Right hindlimb (tissue), 1 donor: ENCODE data around the gene CHAT.
A peak's percentile ranks its signal among the peaks of the same experiment; 100 is the strongest.

ENCODE experiments used
- DNase-seq: peaks from one replicate; pipeline ENCODE4 v3.0.0-alpha.2; 2018

The CHAT gene

DNA sequence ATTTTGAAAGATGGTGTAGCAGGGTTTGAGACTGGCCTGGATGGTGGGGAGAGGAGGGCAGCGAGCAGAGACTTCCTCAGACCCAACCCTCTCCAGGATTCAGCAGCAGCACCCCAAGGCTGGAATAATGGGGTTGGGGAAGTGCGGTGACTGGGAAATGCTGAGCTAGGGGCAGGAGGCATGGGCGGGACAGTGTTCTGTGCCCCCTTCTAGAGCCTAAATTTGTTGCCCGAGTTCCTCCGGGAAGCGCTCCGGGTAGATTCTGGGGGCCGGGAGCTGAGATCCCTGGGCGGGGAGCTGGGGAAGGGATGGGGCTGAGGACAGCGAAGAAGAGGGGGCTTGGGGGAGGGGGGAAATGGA lies at the start of gene CHAT:
CHAT (plus strand) TSS at position 156 of the 360 bp plus-strand sequence; CDS start at position 309, 153 bp downstream.
- DNase-seq: no peak

DNA sequence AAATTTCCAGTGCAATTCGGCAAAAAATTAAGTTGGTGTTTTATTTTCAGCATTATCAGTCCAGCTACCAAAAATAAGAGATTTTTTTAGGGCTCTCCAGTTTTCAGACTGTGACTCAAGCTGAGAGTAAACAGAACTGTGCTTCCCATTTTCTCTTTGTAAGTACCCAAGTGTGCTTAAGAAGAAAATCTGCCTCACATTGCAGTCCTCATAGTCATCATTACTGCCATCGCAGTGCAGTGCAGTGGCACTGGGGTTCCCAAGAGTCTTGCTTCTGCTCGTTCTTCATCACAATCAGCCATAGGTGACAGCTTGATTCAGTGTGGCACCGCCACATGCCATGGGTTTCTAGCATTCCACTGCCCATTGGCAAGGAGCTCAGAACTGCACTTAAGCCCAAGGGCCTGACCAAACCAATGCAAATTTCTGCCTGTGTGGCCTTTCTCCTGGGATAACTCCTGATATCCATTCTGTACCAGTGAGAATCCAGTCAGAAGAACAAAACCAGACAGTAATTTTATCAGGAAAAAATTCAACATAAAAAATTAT lies 49.3 kb upstream of the CHAT start:
- DNase-seq: no peak

DNA sequence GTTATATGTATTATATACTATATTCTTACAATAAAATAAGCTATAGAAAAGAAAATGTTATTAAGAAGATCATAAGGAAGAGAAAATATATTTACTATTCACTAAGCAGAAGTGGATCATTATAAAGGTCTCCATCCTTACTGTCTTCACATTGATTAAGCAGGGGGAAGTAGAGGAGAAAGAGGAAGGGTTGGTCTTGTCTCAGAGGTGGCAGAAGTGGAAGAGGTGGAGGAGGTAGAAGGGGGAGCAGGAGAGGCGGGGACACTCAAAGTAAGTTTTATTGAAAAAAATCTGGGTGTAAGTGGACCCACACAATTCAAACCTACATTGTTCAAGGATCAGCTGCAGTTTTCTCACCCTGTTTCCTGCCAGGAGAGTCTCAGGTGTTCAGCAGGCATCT lies 46.0 kb upstream of the CHAT start:
- DNase-seq: no peak

DNA sequence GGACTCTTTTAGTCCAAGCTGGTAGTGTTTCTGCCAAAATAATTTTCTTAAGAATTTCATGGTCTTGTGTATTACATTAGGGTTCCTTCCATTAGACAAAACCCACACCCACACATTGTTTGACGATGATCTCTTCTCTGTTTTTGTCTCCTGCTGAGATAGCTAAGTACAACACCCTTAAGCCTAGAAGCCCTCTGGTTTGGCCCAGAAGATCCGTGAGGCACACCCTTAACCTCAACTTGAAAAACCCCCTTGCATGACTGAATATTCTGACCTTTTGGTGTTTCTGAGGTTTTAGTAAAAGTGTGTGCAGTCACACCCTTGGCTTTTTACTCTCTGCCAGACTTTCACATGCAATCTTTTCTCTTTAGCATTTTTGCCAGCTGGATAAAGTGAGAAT lies 45.6 kb upstream of the CHAT start:
- no peak for DNase-seq

DNA sequence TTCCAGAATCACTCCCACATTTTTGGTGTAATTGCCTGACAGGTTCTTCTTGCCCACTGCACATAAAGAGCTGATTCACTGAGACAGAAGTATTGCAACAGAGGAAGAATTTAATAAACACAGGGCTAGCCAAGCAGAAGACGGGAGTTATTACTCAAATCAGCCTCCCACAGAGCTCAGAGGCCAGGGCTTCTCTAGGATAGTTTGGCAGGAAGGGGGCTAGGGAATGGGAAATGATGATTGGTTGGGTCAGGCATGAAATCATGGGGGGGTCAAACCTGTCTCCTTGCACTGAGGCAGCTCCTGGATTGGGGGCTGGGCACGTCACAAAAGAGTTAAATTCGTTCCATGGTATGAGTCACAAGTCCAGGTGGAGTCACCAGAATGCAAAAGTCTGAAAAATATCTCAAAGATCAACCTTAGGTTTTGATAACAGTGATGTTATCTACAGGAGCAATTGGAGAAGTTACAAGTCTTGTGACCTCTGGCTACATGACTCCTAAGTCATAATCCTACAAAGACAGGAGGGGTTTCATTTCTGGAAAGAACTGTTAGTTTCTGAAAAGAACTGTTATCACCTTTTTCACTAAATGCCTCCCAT lies 44.7 kb upstream of the CHAT start:
- DNase-seq: no peak

DNA sequence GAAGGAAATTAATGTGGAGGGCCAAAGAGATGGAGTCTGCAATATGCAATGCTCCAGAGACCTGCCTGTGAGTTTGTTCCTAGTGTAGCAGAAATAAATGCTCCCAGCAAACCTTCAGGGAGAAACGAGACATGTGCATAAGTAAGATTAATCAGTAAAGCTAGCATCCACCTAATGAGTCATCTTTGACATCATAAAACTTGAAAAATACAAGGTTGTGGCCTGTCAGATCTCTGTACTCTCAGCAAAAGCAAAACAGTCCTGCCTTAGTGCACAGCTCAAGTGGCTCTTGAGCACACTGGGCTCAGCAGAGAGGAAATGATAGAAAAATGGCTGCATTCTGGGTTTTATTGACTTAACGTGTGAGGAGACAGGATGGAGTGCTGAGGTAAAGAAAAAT lies 42.4 kb upstream of the CHAT start:
- no peak for DNase-seq

DNA sequence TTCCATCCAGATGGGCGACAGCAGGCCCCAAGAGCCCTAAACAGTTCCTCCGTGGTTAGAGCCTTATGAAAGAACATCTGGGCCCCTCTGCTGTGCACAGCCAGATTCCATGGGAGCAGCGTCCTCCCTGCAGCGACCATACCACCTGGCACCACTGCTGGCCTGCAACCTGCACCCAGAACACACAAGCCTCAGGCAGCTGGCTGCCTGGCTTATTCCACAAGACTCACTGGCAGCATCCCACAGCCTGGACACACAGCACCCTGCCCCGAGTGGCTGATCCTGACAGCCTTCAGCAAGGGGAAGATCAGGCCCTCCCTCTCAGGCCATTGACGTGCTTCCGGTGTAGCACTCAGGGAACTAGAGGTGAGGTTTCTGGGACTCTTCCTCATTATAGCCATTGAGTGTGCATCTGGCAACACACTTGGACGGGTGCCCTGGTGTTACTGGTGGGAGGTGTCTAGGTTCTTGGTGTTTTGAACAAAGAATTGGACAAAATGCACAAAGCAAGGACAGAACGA lies 41.2 kb upstream of the CHAT start:
- DNase-seq: no peak

DNA sequence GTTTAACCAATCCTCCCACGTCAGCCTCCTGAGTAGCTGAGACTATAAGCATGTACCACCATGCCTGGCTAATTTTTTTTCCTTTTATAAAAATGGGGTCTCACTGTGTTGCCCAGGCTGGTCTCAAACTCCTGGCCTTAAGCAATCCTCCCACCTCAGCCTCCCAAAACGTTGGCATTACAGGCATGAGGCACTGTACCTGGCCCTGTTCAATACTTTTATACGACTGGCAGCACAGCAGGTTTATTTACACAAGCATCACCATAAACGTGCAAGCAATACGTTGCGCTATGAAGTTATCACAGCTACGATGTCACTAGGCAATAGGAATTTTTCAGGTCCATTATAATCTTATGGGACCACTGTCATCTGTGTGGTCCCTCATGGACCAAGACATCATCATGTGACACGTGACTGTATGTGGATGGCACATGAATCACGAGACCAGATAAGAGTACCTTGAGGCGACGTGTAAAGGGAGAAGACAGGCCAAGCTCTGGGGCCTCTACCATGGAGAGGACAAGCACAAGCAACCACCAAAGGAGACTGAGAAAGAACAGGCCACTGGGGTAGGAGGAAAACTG lies 38.3 kb upstream of the CHAT start:
- no peak for DNase-seq

DNA sequence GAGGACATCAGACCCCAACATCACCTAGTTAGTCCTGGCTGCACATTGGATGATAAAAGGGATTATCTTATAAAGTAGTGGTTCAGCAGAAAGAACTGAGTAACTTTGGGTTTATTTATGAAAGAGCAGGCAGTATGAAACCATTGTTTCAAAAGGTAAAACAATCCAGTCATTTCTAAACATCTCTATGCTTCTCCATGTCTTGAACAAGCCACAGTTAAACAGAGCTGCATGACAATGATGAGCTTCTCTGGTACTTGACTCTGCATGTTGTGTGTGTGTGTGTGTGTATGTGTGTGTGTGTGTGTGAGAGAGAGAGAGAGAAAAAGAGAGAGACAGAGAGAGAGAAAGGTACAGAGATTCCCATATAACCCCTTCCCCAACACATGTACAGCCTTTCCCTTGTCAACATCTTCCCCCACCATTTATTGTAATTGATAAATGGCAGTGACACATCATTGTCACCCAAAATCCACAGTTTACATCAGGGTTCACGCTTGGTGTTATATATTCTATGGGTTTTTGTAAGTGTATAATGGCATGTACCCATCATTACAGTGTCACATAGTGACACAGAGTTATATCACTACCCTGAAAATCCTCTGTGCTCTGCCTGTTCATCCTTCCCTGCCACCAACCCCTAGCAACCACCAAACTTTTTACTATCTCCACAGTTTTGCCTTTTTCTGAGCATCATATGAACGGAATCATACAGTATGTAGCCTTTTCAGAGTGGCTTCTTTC lies 36.5 kb upstream of the CHAT start:
- no peak for DNase-seq

DNA sequence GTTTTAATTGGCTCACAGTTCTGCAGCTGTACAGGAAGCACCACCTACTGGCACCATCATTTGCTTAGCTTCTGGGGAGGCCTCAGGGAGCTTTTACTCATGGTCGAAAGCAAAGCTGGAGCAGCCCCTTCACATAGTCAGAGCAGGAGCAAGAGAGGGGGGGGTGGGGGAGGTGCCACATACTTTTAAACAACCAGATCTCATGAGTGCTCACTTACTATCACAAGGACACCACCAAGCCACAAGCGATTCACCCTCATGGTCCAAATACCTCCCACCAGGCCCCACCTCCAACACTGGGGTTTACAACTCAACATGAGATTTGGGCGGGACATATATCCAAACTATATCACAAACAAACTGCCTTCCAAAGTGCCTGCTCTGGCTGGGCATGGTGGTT lies 35.4 kb upstream of the CHAT start:
- DNase-seq: no peak

DNA sequence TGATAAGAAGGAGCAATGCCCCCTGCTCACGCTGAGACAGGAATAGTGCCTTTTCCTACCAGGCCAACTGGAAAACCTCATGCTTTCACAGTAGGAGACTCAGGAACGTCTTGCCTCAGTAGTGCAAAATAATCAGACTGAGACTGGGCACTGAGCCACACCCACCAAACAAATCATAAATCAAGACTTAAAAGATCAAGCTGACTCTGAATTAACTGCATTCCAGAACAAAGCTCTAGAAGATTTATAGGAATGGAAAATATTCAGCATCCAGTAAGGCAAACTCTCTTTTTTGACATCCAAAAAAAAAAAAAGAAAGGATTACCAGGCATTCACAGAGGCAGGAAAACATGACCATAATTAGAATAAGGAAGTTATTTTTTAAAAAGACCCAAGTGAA lies 34.2 kb upstream of the CHAT start:
- DNase-seq: no peak

DNA sequence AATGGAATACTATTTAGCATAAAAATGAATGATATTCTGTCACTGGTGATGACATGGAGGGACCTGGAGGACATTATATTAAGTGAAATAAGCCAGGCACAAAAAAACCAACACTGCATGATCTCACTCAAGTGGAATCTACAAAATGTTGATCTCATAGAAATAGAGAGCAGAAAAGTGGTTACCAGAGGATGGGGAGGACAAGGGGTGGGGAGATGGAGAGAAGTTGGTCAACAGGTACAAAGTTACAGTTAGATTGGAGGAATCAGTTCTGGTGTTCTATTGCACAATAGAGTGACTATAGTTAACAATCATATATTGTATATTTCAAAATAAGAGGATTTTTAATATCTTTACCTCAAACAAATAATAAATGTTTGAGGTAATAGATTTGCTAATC lies 28.4 kb upstream of the CHAT start:
- no peak for DNase-seq

DNA sequence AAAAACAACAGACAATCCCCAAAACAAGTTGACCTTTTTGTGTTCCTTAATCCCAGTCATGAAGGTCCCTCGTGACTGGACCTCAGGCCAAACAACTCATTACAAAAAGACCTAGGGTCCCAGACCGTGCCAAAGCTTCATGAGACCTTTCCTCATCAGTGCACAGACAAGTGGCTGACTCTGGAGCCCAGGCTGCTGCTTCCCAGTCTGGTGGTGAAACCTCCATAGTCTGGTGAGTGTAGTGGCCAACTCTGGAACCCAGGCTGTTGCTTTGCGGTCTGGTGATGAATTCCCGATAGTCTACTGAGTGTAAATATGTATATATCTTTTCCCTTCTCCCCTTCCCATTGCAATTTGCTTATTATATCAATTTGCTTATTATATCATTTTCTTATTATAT lies 25.9 kb upstream of the CHAT start:
- no peak for DNase-seq

DNA sequence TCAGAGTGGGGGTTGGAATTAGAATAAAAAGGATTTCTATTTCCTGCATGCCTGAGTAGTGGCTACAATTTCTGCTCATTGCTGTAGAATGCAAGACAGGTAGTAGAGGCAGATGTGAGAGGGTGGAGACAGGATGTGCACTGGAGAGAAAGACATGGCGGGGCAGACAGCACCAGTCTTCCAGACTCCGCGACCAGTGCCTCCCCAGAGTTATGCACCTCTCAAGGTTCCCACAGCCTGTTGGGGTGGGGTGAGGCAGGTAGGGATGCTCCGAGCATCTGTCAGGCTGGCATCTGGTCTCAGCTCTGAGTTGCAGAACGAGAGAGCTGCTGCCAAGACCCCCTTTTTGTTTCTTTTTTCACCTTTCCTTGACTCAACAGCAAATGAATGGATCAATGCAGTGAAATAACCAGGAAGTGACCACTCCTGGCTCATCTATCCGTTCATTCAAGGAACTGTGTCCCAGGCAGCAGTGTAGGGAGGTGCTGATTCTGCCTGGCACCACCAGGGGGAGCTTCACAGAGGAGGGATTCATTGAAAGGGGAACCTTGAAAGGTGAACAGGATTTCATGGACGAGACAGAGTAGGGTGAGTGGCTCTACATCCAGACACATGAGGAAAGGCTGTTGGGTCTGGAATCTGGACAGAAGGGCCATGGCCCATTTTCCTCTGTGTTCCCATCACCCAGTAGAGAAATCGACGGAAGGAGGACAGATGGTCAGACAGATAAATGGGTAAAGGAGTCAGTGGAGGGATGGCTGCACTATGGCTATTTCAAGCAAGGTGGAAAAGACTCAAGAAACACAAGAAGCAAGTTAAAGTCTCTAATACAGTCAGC lies 20.9 kb upstream of the CHAT start:
- peak; percentile 42 for DNase-seq

DNA sequence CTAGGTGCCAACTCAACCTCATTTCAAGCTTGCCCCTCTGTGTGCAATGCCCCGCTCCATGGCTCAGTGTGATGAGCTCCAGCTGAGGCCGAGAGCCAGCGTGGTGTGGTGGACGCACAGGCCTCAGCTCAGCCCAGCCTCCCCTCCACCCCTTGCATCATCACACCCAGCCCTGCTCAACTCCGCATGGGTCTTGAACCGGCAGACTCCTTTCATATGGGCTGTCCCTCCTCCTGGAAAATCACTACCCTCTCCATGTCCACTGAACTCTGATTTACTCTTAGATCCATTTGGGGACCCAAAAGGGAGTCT lies 20.3 kb upstream of the CHAT start:
- DNase-seq: no peak

DNA sequence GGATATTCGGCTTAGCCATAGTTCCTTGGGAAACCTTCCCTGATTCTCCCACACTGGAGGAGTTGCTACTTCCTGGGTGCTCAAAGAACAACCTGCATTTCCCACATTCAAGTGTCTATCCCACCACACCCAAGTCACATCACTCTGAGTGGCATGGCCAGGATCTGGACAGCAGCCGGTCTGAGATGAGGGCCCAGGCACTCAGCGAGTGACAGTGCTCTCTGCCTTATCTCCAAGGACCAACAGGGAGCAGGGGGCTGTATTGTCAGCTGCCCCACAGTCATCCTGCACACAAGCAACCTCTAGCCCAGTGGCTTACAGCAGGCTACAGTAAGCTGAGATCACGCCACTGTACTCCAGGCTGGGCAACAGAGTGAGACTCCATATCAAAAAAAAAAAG lies 19.8 kb upstream of the CHAT start:
- DNase-seq: no peak

DNA sequence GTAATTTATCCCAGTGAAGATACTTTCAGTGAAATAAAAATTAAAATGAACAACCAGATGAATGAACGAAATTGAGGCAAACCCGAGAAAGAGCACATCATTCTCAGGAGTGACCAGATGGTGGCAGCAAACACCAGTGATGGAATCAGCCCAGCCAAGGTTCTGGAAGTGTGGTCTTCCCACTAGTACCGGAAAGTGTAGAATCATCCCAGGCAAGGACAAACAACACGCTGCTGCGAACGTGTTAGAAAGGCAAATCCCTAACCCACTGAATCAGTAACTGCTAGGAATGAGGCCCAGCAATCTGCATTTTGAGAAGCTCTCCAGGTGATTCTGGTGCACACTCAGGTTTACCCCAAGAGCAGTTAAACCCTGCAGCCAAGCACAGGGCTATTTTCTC lies 19.2 kb upstream of the CHAT start:
- peak; percentile 54 for DNase-seq

DNA sequence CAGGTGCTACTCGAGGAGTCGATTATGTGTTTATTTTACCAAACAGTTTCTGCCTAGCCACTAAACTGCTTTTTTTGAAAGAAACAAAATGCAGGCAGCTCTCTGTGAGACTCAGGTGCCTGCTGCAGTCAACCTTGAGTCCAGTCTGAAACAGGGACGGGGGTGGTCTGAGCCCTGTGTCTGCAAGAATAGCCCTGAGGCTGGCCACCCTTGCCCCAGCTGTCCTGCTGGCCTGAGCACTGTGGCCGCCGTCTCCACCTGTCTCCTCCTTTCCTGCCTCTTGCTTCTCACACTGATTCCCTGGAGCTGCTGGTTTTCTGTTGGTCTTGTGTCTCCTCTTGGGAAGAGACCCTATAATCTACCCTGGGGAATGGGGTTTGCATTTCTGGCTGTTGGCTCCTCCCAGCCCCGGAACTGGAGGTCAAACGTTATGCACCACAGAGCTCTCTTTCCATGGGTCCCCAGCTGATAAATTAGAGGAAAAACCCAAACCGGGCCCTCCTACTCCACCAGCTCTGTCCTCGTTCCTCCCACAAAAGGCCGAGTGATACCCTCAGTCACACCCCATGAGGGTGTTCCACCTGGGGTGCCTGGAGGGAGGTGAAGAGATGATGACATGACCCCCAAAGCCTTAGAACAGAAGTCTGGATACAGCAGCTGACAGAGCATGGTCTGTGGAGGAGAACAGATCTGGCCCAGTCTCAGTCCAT lies 18.7 kb upstream of the CHAT start:
- no peak for DNase-seq

DNA sequence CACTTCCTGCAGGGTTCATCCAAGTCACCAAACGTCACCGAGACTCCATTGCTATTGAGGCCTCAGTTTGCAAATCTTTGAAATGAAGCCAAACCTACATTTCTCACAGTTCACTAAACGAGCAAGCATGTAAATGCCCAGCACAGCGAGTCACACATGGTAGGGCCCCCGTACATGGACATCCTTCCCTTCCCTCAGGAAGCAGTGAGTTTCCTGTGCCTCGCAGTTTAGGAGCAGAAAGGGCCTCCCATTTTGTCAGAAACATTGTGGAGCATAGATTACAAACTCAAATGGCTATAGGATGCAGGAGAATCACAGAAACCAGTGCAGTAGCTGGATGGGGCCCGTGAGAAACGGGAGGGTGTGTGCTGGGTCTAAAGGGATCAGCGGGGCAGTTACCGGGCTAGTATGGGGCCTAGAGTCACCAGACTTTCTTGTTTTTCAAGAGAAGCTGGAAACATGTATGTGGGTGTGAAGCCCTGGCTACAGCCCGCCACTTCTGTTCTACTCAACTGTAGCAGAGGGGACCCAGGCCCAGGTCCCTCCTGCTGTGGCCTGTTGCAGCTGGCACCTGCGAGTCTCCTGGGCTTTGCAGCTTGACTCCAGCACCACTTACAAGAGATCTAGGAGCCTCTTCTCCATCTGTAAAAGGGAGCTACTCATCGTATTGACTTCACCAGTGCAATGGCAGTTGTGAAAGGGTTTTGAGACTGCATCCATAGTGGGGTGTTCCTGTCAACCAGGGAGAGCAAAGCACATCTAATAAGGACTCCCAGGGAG lies 17.9 kb upstream of the CHAT start:
- DNase-seq: no peak

DNA sequence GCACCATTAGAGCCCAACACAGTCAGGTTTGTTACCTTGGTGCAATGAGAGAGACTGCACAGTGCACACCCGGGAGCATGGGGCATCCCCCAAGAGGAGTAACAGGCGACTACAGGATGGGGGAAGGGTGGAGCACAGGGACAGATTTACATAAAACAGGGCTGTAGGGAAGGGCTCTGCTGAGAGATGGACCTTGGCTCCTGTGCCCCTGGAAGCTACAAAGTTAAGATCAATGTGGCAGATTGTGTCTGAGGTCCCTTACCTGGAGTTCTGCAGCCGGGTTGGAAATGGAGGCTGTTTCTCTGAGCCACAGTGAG lies 17.4 kb upstream of the CHAT start:
- no peak for DNase-seq

DNA sequence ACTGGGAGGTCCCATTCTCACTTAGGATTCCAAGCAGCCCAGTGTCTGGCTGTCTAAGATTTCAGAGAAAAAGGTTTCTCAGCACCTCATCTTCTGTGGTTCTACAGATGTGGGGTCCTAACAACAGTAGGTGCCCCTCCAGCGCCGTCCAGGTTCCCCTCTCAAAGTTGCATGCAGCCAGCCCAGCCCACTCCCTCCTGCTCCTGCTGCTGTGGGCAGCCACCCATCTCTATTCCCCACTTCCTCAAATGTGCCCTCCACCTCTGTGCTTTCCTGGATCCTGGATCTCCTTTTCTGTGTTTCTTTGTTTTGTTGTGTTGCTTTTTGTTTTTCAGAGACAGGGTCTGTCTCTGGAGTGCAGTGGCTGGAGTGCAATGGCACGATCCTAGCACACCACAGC lies 17.0 kb upstream of the CHAT start:
- DNase-seq: no peak
